ENCODE measurements around the gene CEP250. TPM values are rescaled to one million over a fixed set of nuclear protein-coding genes. Genes with fewer than 3 reads are reported as not detected.
"Not testable (repeated sequence)": the region's sequence is repeated elsewhere in the genome, so short reads cannot be mapped to it uniquely, and the experiment has no call there.

Gene CEP250
- total RNA-seq, 2 donors from 2014 or later, result 11.1 to 17.3 TPM

GRCh38 chr20:35447082-35447789, 8.2 kb upstream of the CEP250 start:
- ATAC-seq (peak; percentile 91), DNase-seq (peak; percentile 83)
- intact Hi-C loops (cut with DNase I), result no loop called here

GRCh38 chr20:35448788-35449373, 6.5 kb upstream of the CEP250 start:
- intact Hi-C loops (cut with DNase I), result no loop called here
- DNase-seq (no peak), ATAC-seq (no peak)

GRCh38 chr20:35449855-35450254, 5.5 kb upstream of the CEP250 start:
- ATAC-seq; DNase-seq; intact Hi-C loops (cut with DNase I): not testable (repeated sequence)

- DNase-seq, result no peak
- no peak for ATAC-seq
- intact Hi-C loops (cut with DNase I), result no loop called here
These were observed 4.1 kb upstream of the CEP250 start for GRCh38 chr20:35451295-35451694.

- intact Hi-C loops (cut with DNase I), result no loop called here
- no peak for DNase-seq
- ATAC-seq, result no peak
These were observed 1.8 kb upstream of the CEP250 start for GRCh38 chr20:35453647-35454046.

GRCh38 chr20:35456700-35457099, 1.3 kb downstream of the CEP250 start:
- intact Hi-C loops (cut with DNase I); ATAC-seq: not testable (repeated sequence)

GRCh38 chr20:35457539-35457938, 2.1 kb downstream of the CEP250 start:
- ATAC-seq; intact Hi-C loops (cut with DNase I); DNase-seq: not testable (repeated sequence)

More at GRCh38 chr20:35456700-35457099, 1.3 kb downstream of the CEP250 start:
- not testable (repeated sequence) for DNase-seq

- intact Hi-C loops (cut with DNase I), result no loop called here
- DNase-seq (no peak), ATAC-seq (no peak)
These were observed 3.0 kb downstream of the CEP250 start for GRCh38 chr20:35458388-35458787.

GRCh38 chr20:35461620-35462019, 6.2 kb downstream of the CEP250 start:
- ATAC-seq, result no peak
- intact Hi-C loops (cut with DNase I), result no loop called here
- no peak for DNase-seq

GRCh38 chr20:35462351-35462750, 7.0 kb downstream of the CEP250 start:
- intact Hi-C loops (cut with DNase I), result no loop called here
- ATAC-seq (no peak), DNase-seq (no peak)

GRCh38 chr20:35463455-35464300, 8.3 kb downstream of the CEP250 start:
- ATAC-seq (peak; percentile 78 to 79), DNase-seq (peak; percentile 32)
- intact Hi-C loops (cut with DNase I), result no loop called here

GRCh38 chr20:35465976-35466375, 10.6 kb downstream of the CEP250 start:
- no peak for ATAC-seq
- no peak for DNase-seq
- intact Hi-C loops (cut with DNase I), result no loop called here

- ATAC-seq (no peak), DNase-seq (no peak)
- intact Hi-C loops (cut with DNase I), result no loop called here
These were observed 11.5 kb downstream of the CEP250 start for GRCh38 chr20:35466856-35467255.

- peak; percentile 15 to 36 for ATAC-seq
- no peak for DNase-seq
- intact Hi-C loops (cut with DNase I), result no loop called here
These were observed 12.2 kb downstream of the CEP250 start for GRCh38 chr20:35467339-35468224.

GRCh38 chr20:35468671-35469334, 13.4 kb downstream of the CEP250 start:
- no peak for DNase-seq
- intact Hi-C loops (cut with DNase I), result no loop called here

GRCh38 chr20:35472209-35472608, 16.8 kb downstream of the CEP250 start:
- DNase-seq (no peak), ATAC-seq (no peak)
- intact Hi-C loops (cut with DNase I), result no loop called here

More at GRCh38 chr20:35468671-35469334, 13.4 kb downstream of the CEP250 start:
- ATAC-seq, result no peak

- ATAC-seq, result no peak
- intact Hi-C loops (cut with DNase I), result no loop called here
- DNase-seq, result no peak
These were observed 18.3 kb downstream of the CEP250 start for GRCh38 chr20:35473684-35474083.

GRCh38 chr20:35474303-35474871, 19.0 kb downstream of the CEP250 start:
- no peak for ATAC-seq
- intact Hi-C loops (cut with DNase I), result no loop called here
- no peak for DNase-seq
